Activated CD4-positive, CD25-positive, alpha-beta regulatory T cell (primary cell): ENCODE results near the gene STT3A.
A peak's percentile ranks its signal among the peaks of the same experiment; 100 is the strongest.
"Not testable (repeated sequence)": the region's sequence is repeated elsewhere in the genome, so short reads cannot be mapped to it uniquely, and the experiment has no call there.

ENCODE experiments used
- DNase-seq, 4 experiments: peaks; one replicate each; lab custom pipeline; 2025; lab: John Stamatoyannopoulos, UW

Gene STT3A

DNA sequence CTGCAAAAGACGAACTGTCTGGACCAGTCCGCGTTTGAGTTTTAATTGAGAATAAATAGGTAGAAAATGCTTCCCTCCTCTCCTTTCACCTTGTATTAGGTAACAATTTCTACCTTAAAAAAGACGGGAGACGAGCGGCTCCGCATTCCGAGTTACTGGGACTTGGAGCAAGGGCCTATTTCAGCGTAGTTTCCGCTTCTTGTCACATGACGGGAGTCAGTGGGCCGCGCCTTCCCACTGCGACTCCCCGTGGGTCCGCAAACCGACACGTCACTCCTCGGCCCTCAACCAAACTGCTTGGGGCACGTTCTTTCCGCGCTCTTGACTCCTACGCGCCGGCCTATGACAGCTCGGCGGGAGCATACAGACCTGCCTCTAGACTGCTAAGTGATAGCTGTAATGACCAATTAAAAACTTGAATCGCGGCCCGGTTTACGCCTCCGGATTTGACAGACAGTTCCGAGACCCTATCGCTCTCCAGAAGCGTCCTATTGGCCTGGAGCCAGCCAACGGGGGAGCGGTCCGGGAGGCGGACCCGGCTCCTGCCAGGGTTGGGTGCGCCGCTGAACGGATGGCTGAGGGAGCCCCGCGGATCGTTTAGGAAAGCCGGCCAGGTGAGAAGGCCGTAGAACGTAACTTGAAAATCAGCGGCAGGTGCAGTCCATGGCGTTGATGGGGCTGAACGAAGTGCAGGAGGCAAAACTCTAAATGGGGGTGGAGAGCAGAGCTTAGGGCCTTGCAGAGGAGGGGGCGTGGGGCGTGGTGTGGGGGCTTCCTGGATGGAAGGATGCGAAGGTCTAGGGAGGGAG is at the start of gene STT3A:
Gene STT3A, plus strand, starts transcription at position 548 of the 809 bp plus-strand sequence. CDS start 3,064 bp downstream, outside the sequence.
- peak; percentile 92 to 100 (median 94) for DNase-seq

DNA sequence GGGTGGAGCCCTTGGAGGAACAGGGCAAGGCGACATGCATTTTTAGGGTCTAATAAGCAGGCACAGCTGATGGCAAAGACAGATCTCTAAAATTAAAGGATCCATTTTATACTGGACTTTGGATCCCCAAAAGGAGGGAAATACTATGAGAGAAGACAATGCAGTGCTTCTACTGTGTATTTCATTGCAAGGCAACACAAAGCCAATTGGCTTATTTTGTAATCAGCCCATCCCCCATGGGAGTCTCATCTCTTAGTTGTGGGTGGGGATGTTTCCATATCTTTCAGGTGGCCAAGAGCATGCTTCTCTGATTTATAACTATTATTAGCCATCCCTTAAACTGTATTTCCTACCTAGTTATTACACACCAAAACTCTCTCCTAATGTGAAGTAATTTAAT is 41.9 kb upstream of the STT3A start:
- DNase-seq: no peak

DNA sequence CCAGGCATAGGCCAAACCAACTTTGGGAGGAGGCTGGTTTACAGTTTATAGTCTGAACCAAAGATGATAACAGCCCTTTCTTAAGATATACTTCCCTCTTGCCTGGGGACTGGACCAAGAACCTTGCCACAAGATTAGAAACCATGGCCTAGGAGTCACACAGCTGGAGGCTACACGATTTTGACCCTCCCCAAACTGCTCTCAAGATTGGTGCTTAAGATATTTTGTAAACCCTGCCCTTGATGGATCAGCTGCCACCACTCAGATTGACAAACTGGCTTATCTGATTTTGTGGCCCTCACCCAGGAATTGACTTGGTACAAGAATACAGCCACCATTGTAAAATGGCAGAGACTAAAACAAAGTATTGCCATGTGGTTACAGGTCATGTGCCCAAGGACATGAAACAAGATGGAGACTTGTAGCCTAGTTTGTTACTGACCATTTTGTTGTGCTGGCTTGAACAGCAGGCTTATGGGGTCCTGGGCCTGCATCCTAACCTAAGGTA is 40.8 kb upstream of the STT3A start:
- no peak for DNase-seq

GRCh38 chr11:125552927-125553326 is 39.7 kb upstream of the STT3A start:
- DNase-seq: no peak

DNA sequence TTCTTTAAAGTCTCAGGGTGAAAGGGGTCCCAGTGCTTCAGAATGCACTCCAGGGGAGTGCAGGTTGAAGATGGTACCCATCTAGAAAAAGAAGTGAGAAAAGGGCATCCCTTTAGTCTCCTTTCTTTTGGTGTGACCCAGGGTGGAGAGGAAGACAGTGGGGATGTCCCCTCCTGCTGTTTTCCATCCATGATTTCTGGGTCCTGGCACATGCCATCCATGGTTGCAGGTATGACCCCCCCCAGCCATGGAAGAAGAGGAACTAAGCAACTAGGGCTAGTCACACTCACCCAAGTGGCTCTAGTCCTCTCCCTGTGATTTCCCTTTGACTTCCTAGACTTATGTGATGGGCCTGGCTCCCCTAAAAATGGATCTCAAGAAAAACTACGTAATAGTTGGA is 39.3 kb upstream of the STT3A start:
- DNase-seq: no peak

DNA sequence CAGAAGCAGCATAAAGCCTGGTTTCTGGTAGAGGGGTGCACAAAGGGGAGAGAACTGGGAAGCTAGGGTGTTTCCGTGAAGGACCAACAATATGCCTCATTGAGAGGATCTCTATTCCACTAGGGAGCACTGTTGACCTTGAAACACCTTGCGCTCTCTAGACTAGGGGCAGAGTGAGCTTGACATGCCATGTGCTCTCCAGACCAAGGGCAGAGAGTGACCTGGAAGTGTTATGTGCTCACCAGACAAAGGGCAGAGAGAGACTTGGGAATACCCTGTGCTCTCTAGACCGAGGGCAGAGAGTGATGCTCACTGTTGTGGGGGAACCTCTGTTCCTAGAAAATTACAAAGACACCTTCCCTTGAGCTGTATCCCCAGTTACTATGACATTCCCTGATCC is 38.6 kb upstream of the STT3A start:
- DNase-seq: no peak

DNA sequence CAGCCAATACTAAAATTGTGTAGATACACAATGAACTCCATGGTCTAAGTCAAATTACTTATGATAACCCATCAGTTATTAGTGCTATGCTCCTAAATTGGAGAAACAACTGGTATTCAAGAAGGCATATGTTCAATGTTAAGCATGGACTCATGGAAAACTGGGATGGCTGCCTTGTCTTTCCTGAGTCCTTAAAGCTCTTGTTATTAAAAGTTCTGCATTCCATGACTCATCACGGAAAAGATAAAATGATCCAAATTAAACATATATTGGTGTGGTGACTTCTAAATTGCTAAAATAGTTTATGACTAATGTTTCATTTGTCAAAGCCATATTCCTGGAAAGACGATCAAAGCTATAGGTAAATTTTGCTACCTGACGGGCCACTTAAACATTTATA is 32.8 kb upstream of the STT3A start:
- no peak for DNase-seq

- DNase-seq: no peak
These were observed 30.7 kb upstream of the STT3A start for GRCh38 chr11:125561924-125562323.

GRCh38 chr11:125562430-125562829 is 30.2 kb upstream of the STT3A start:
- no peak for DNase-seq

DNA sequence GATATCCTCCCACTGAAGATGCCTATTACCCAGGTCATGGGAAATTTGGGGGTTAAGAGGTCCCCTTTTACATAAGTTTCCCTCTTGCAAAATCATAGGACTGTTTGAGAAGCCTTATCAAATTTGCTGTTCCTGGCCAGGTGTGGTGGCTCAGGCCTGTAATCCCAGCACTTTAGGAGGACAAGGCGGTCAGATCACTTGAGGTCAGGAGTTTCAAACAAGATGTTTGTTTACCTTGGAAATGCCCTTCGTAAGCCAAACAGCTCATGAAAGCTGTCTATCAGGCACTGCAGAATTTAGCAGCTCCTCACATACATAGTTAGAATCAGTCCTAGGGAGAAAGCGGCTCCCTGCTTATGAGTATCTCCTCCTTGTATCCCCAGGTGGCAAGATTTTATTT is 28.3 kb upstream of the STT3A start:
- DNase-seq: no peak

DNA sequence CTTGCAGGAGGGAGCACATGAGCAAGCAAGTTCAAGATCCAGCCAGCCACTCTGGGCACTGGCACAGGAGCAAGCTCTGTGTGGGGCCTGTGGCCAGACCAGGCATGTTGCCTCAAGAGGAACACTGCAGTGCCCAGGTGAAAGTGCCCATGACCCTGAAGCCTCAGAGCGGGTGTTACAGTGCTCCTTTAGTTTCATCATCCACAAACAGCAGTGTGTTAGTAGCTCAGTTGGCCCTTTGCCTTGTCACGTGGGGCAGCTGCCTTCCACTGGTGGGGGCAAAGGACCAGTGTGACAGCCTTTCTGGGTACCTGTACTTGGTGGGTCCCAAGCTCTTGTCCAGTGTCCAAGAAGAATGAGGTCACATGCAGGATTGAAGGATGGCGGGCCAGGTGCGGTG is 26.4 kb upstream of the STT3A start:
- no peak for DNase-seq

- peak; percentile 74 to 81 (median 78) for DNase-seq
These were observed 23.4 kb upstream of the STT3A start, which contains the start of gene EI24 for GRCh38 chr11:125568970-125569914. EI24 (plus strand) TSS chr11:125569477; CDS start chr11:125572528, 3,051 bp downstream.

DNA sequence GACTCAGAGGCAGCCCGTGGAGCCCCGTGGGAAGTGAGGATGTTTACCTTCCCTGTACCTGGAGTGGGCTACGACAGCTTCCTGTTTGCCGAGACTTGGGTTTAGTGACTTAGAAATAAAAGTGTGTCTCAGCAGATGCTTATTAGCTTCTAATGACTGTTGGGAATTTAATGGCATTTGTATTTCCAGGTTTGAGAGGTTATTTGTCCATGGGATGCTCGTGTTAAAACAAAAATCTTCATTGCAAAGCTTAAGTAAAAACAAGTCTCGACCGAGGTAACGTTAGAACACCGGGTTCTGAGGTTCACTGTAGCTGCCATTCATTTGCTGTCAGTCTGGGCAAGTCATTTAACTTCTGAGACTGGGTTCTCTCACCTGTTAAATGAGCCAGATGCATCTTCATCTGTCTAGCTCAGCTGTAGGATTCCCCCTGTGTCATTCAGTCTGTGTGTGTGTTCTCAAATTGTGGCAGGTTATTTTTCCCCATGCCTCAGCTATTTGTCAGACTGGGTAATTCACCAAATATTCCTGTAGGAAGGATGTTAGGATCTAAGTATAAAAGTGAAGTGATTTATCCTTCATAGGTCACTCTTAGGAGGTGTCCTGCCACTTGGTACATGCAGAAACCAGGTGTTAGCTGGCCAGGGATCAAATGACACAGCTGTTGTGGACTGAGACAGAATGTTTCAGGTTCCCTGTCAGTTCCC is 22.6 kb upstream of the STT3A start:
- no peak for DNase-seq

- no peak for DNase-seq
These were observed 21.7 kb upstream of the STT3A start for GRCh38 chr11:125570952-125571351.

DNA sequence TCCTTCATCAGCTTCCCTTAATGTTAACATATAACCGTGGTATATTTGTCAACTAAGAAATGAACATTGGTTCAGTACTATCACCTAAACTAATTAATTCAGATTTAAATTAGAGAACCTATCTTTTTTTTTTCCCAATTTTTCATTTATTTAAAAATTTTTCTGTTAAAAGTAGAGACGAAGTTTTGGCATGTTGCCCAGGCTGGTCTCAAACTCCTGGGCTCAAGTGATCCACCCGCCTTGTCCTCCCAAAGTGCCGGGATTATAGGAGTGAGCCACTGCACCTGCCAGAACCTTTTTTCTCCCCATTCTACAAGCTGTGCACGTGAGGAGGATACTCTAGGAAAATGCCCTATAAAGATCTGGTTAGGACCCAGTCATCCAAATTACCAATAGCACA is 19.7 kb upstream of the STT3A start:
- no peak for DNase-seq

DNA sequence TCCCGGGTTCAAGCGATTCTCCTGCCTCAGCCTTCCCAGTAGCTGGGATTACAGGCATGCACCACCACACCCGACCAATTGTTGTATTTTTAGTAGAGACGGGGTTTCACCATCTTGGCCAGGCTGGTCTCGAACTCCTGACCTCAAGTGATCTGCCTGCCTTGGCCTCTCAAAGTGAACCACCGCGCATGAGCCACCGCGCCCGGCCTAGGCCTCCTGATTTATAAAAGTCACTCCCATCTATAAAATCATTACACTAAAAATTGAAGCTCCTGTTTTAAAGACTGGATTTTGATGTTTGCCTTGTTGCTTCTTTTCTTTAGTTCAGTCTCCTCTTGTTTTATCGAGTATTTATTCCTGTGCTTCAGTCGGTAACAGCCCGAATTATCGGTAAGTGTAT is 15.5 kb upstream of the STT3A start:
- not testable (repeated sequence) for DNase-seq

GRCh38 chr11:125578783-125579182 is 13.9 kb upstream of the STT3A start:
- DNase-seq: no peak

- no peak for DNase-seq
These were observed 12.8 kb upstream of the STT3A start for GRCh38 chr11:125579811-125580210.

DNA sequence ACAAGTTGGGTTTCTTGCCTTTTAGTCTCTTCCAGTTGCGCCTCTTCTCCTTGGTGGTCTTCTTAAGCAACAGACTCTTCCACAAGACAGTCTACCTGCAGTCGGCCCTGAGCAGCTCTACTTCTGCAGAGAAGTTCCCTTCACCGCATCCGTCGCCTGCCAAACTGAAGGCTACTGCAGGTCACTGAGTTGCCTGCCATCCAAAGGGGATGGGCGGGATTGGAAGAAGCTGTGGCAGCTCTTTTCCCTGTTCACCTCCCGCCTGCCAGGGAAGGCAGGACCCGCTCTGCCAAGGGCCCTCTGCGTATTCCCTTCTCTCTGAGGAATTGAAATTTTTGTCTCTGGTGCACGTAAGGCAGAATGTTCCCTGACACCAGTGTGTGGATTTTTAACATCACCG is 9.2 kb upstream of the STT3A start:
- DNase-seq: no peak

DNA sequence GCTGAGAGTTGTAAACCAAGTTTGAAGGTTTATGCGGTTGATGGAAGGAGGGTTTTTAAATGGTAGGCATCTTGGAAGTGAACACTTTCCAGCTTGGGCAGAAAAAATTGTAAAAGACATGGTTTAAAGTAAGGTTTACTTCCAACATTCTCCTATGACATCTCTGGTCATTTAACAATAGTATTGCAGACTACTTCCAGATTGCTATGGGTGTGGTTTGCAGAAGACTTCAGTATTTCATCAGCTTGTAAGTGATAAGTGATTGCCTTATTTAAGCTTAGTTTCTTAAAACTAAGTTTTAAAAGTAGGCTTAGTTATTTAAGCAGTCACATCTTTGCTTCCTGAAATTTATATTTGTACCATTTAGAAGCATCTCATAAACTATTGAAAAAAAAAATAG is 7.2 kb upstream of the STT3A start:
- DNase-seq: no peak

DNA sequence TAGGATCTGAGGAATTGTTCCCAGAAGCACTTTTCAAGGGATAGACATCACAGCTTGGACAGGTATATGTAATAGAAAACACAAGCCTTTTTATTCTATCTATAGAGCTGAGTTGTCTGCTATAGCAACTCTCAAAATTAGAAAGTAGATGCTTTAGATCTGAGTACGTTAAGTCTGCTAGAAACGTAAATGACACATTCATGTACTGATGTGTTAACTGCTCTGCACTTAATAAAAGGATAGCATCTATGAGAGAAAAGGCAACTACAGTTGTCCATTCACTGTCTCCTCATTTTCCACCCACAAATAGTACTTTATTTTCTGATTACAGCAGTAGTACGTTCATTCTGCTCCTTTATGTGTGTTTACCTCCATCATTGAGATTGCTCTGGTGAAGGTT is 6.0 kb upstream of the STT3A start:
- DNase-seq: no peak

GRCh38 chr11:125587480-125587879 is 5.2 kb upstream of the STT3A start:
- DNase-seq: no peak
